ENCODE results near the gene ABHD13. TPM values are rescaled to one million over a fixed set of nuclear protein-coding genes. Genes with fewer than 3 reads are reported as not detected.

The ABHD13 gene
- total and polyA plus RNA-seq, 12 donors, result 3.1 to 5.9 (median 4.4) TPM

GRCh38 chr13:108200781-108201398, 17.3 kb upstream of the ABHD13 start:
- ATAC-seq (no peak), DNase-seq (no peak)
- H3K4me3 ChIP-seq, result no peak overlapping the region
- TF ChIP-seq CTCF (IDR thresholded peaks at IDR 0.05), result no peak
- 82 to 89% methylated on average over 1 of the region's 1 CpG for WGBS, 2 donors
- H3K27me3 ChIP-seq, result peaks cover 0 to 6% (median 0%) of the 10 kb centered on the region in 7 donors
- intact Hi-C loops (cut with DNase I), result no loop called here
- peaks cover 0 to 3% (median 0%) of the 10 kb centered on the region in 11 donors for H3K9me3 ChIP-seq
- H3K4me1 ChIP-seq, result no peaks in the 10 kb centered on the region
- no peaks in the 10 kb centered on the region for H3K36me3 ChIP-seq
- no peak overlapping the region for H3K27ac ChIP-seq

DNA sequence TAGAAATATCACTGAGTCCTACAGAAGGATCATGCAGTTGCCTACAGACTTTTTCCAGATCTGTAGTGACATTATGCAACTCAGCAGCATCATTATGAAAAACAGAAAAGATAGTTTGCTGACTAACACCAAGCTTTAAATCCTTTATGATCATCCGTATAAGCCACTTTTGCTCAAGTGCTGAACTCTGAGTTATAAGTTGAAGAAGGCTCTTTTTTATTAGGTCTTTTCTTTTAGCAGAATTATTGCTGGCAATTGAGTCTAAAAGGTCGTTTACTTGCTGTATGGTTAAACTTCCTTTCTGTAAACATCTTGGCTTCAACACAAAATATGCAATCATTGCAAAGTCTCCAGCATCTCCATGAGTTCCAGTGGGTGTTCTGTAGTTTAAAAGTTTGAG, 7.6 kb upstream of the ABHD13 start:
- H3K4me3 ChIP-seq, result no peak overlapping the region
- DNase-seq (no peak), ATAC-seq (no peak)
- no peak for TF ChIP-seq CTCF (IDR thresholded peaks at IDR 0.05)
- H3K36me3 ChIP-seq, result peaks cover 0 to 31% (median 12%) of the 10 kb centered on the region in 9 donors
- no peak overlapping the region for H3K27ac ChIP-seq
- intact Hi-C loops (cut with DNase I), result no loop called here
- H3K27me3 ChIP-seq, result no peaks in the 10 kb centered on the region
- H3K4me1 ChIP-seq, result peaks cover 0 to 12% (median 9%) of the 10 kb centered on the region in 9 donors
- 78 to 80% methylated on average over 2 of the region's 2 CpGs for WGBS, 2 donors
- H3K9me3 ChIP-seq, result peaks cover 0 to 23% (median 0%) of the 10 kb centered on the region in 11 donors

- no peak overlapping the region for H3K27ac ChIP-seq
- DNase-seq (no peak), ATAC-seq (no peak)
- TF ChIP-seq CTCF (IDR thresholded peaks at IDR 0.05), result no peak
- intact Hi-C loops (cut with DNase I), result no loop called here
- H3K9me3 ChIP-seq, result peaks cover 0 to 23% (median 0%) of the 10 kb centered on the region in 11 donors
- peaks cover 0 to 31% (median 12%) of the 10 kb centered on the region in 9 donors for H3K36me3 ChIP-seq
- 88 to 97% methylated on average over 4 of the region's 4 CpGs for WGBS, 2 donors
- no peaks in the 10 kb centered on the region for H3K27me3 ChIP-seq
- H3K4me3 ChIP-seq, result no peak overlapping the region
- H3K4me1 ChIP-seq, result peaks cover 0 to 35% (median 28%) of the 10 kb centered on the region in 9 donors
Observed at GRCh38 chr13:108212886-108213285, 5.3 kb upstream of the ABHD13 start.

GRCh38 chr13:108213946-108214345, 4.2 kb upstream of the ABHD13 start:
- Histone ChIP-seq H3K27me3 (no peaks in the 10 kb centered on the region), H3K9me3 (peaks cover 0 to 14% (median 0%) of the 10 kb centered on the region in 11 donors), H3K36me3 (peaks cover 0 to 27% (median 12%) of the 10 kb centered on the region in 9 donors), H3K4me1 (peaks cover 0 to 36% (median 33%) of the 10 kb centered on the region in 9 donors), H3K4me3 (peak overlapping the region in 3 of 10 donors; percentile 35 to 56 (median 38)), H3K27ac (no peak overlapping the region)
- no peak for ATAC-seq
- TF ChIP-seq CTCF (IDR thresholded peaks at IDR 0.05), result no peak
- intact Hi-C loops (cut with DNase I), result no loop called here
- 57 to 60% methylated on average over 5 of the region's 5 CpGs for WGBS, 2 donors
- no peak for DNase-seq

Data from heart right ventricle (tissue), 16 donors.